HG02943 (cell line): Measurements from ENCODE around the gene PHOX2A.

ENCODE experiments used
- ATAC-seq: cut with Tn5 transposase; IDR thresholded peaks from one replicate; pipeline ENCODE4 v1.9.1; 2021; ENCODE audit warnings: mild to moderate bottlenecking, low read depth, moderate library complexity; ENCODE audit not compliant: unreplicated experiment

The PHOX2A gene

DNA sequence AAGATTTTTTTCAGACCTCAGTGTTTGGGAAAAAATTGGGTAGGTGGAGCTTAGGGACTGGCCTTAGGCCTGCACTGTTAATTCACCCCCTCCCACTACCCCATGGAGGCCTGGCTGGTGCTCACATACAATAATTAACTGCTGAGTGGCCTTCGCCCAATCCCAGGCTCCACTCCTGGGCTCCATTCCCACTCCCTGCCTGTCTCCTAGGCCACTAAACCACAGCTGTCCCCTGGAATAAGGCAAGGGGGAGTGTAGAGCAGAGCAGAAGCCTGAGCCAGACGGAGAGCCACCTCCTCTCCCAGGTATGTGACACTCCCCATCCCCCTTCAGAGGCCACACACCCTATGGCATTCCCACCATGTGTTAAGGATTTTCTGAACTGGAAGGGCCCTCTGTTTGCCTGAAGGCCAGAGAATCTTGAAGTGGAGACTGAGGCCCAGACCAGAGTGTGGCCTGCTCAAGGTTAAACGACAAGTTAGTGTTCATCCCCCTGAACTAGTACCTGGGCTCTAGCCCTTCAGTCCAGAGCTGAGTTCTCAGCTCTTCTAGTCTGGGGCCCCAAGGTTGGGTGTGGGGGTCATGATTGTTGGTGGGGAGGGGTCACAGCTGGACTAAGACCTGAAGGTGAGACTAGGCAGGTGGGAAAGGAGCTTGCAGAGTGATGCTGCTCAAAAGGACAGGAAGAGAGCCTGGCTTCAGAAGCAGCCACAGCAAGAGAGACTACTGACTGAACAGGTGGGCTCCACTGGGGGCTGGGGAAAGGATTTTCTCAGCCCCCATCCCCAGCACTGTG, 54.3 kb downstream of the PHOX2A start:
- no peak for ATAC-seq
